Adrenal gland (tissue), 12 donors: Measurements from ENCODE around the gene CTSS. TPM values are rescaled to one million over a fixed set of nuclear protein-coding genes. Genes with fewer than 3 reads are reported as not detected.

Source experiments
- DNase-seq, 7 donors: peaks; one replicate each; pipeline ENCODE4 v3.0.0-alpha.2; 2019 to 2020
- H3K27ac ChIP-seq, 5 donors: fragments of 200-600 bp; sonication (generic) in 4 of 5; 1 replicate in 3 of 5; 2 replicates in 2 of 5; pipeline versions ENCODE4 v1.5.1 to v1.8.0; 2016 to 2020; ENCODE audit warnings: mild to moderate bottlenecking in 1 of 5
- H3K27me3 ChIP-seq: fragments of 200-600 bp; 2 replicates; pipeline ENCODE4 v1.8.0; 2021
- H3K36me3 ChIP-seq, 2 donors: fragments of 200-600 bp; replicated peaks in 1 of 2; 1 replicate in 1 of 2; 2 replicates in 1 of 2; pipeline versions ENCODE4 v1.5.1 to v1.8.0; 2018 to 2022
- H3K4me1 ChIP-seq, 2 donors: fragments of 200-600 bp; replicated peaks in 1 of 2; 1 replicate in 1 of 2; 2 replicates in 1 of 2; pipeline versions ENCODE4 v1.5.1 to v1.8.0; 2018 to 2021
- H3K4me3 ChIP-seq, 4 donors: fragments of 200-600 bp; sonication (generic) in 3 of 4; one replicate each; pipeline ENCODE4 v1.5.1; 2016 to 2018
- H3K9me3 ChIP-seq, 3 donors: fragments of 200-600 bp; sonication (generic) in 1 of 3; replicated peaks in 1 of 3; 1 replicate in 2 of 3; 2 replicates in 1 of 3; pipeline versions ENCODE4 v1.5.1 to v1.8.0; 2016 to 2021
- POLR2A ChIP-seq, 2 donors: fragments of 450-650 bp; IDR thresholded peaks; one replicate each; pipeline ENCODE4 v1.6.1; 2017; ENCODE audit warnings: antibody characterized with exemption in 2 of 2, mild to moderate bottlenecking in 2 of 2, moderate library complexity in 1 of 2
- WGBS, 4 donors: extraction: QIAGEN DNeasy Blood & Tissue Kit in 2 of 4; methylation state at CpG; one replicate each; pipeline versions ENCODE4 v1.1.5 to v1.1.7; 2013 to 2017; 5-methylcytosine and 5-hydroxymethylcytosine counted together
- intact Hi-C, 2 donors: fragments of 100-400 bp; cut with DNase I; formaldehyde crosslinking; loops; one replicate each; pipeline versions ENCODE4 v1.14.1 to v1.15.0; 2022 to 2023
- polyA plus RNA-seq, 3 donors: library from polyadenylated mRNA; stranded (reverse); fragments of 200-250 nt in 2 of 3; fragments of 350-450 nt in 1 of 3; fragmentation: Illumina TruSeq in 1 of 3; extraction: RNeasy Lipid Tissue Mini Kit (QIAGEN cat#74804) in 1 of 3; gene quantifications; one replicate each; pipeline ENCODE4 v1.2.3, GENCODE V29; 2013 to 2014
- total RNA-seq, 9 donors: library from RNA; depleted of rRNA in 4 of 9; stranded (reverse); fragments of >200 nt in 4 of 9; fragments of 120-200 nt in 1 of 9; fragmentation: NEBNext Ultra II Directional in 1 of 9; extraction: Animal tissue kit (Norgen Biotek cat#: 25700) in 1 of 9; gene quantifications; one replicate each; pipeline versions ENCODE4 v1.1.0 to v1.2.4, GENCODE V29; 2013 to 2023
- TF ChIP-seq, protein P1 (sequence below), 6 experiments: fragments of 450-650 bp in 4 of 6; fragments of 200-600 bp in 2 of 6; sonication (generic) in 1 of 6; IDR thresholded peaks; 1 replicate in 5 of 6; 2 replicates in 1 of 6; pipeline versions ENCODE4 v1.5.1 to v1.8.0; 2016 to 2021; ENCODE audit warnings: antibody characterized with exemption in 6 of 6, mild to moderate bottlenecking in 2 of 6, moderate library complexity in 1 of 6
- donor health status: healthy with polysubstance abuse.
- donor health status: Bipolar disorder and iron deficiency.
- donor health status: DM: yes; HTN: yes; CAD: no.
- donor health status: DM: no; HTN: no; CAD: no.
- donor health status: DM: no; HTN: no; CAD: no.
- donor health status: DM: yes; HTN: yes; CAD: no.

CTSS gene
- total and polyA plus RNA-seq, 12 donors: 12.1 to 175 (median 97.1) TPM

DNA sequence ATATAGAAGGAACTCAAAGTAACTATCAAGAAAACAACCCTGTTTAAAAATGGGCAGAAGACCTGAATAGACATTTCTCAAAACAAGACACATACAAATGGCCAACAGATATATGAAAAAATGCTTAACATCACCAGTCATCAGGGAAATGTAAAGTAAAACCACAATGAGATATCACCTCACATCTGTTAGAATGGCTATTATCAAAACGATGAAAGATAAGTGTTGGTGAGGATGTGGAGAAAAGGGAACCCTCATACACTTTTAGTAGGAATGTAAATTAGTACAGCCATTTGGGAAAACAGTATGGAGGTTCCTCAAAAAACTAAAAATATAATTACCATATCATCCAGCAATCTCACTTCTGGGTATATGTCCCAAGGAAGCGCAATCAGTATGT, 3.0 kb downstream of the CTSS start:
- TF ChIP-seq, protein P1, sequence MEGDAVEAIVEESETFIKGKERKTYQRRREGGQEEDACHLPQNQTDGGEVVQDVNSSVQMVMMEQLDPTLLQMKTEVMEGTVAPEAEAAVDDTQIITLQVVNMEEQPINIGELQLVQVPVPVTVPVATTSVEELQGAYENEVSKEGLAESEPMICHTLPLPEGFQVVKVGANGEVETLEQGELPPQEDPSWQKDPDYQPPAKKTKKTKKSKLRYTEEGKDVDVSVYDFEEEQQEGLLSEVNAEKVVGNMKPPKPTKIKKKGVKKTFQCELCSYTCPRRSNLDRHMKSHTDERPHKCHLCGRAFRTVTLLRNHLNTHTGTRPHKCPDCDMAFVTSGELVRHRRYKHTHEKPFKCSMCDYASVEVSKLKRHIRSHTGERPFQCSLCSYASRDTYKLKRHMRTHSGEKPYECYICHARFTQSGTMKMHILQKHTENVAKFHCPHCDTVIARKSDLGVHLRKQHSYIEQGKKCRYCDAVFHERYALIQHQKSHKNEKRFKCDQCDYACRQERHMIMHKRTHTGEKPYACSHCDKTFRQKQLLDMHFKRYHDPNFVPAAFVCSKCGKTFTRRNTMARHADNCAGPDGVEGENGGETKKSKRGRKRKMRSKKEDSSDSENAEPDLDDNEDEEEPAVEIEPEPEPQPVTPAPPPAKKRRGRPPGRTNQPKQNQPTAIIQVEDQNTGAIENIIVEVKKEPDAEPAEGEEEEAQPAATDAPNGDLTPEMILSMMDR (IDR thresholded peaks at IDR 0.05): no peak
- TF ChIP-seq POLR2A (IDR thresholded peaks at IDR 0.05): no peak
- Histone ChIP-seq H3K9me3 (no peaks in the 10 kb centered on the region), H3K4me3 (no peak overlapping the region), H3K27ac (no peak overlapping the region), H3K4me1 (peaks cover 0 to 3% of the 10 kb centered on the region in 2 donors), H3K27me3 (no peaks in the 10 kb centered on the region), H3K36me3 (no peaks in the 10 kb centered on the region)
- intact Hi-C loops: no loop called here
- DNase-seq: no peak
- 81 to 89% (median 86%) methylated on average over 2 of the region's 2 CpGs for WGBS, 4 donors

DNA sequence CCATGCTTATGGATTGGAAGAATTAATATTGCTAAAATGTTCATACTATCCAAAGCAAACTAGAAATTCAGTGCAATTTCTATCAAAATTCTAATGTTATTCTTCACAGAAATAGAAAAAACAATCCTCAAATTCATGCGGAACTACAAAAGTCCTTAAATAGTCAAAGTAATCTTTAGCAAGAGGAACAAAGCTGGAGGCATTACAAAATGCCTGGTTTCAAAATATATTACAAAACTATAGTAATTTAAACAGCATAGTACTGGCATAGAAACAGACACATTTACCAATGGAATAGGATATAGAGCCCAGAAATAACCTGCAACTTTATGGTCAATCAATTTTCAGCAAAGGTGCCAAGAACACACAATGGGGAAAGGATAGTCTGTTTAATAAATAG, 3.8 kb downstream of the CTSS start:
- H3K4me3 ChIP-seq: no peak overlapping the region
- H3K4me1 ChIP-seq: no peaks in the 10 kb centered on the region
- TF ChIP-seq POLR2A (IDR thresholded peaks at IDR 0.05): no peak
- TF ChIP-seq, protein P1 (IDR thresholded peaks at IDR 0.05): no peak
- no peaks in the 10 kb centered on the region for H3K9me3 ChIP-seq
- WGBS, 4 donors: 78 to 87% (median 84%) methylated on average over 1 of the region's 1 CpG
- H3K27me3 ChIP-seq: no peaks in the 10 kb centered on the region
- no peak for DNase-seq
- H3K27ac ChIP-seq: no peak overlapping the region
- no peaks in the 10 kb centered on the region for H3K36me3 ChIP-seq
- intact Hi-C loops: no loop called here

DNA sequence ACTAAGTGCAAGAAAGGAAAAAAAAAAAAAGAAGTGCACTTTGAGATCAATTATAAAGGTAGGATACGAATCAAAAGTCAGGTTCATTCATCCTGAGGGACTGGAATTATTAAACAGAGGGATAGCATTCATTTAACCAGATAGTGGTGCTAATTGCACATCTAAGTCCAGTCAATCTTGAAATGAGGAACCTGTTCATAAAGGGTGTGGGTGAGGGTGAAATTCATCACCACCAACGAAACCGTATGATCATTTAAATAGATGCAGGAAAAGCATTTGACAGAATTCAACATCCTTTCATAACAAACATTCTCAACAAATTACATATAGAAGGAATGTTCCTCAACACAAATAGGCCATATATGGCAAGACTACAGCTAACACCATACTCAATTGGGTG, 5.6 kb downstream of the CTSS start:
- TF ChIP-seq, protein P1 (IDR thresholded peaks at IDR 0.05): no peak
- no peak for TF ChIP-seq POLR2A (IDR thresholded peaks at IDR 0.05)
- no peaks in the 10 kb centered on the region for H3K27me3 ChIP-seq
- no peak overlapping the region for H3K27ac ChIP-seq
- intact Hi-C loops: no loop called here
- no peaks in the 10 kb centered on the region for H3K36me3 ChIP-seq
- no peak for DNase-seq
- no peak overlapping the region for H3K4me3 ChIP-seq
- 78 to 87% (median 84%) methylated on average over 3 of the region's 3 CpGs for WGBS, 4 donors
- no peaks in the 10 kb centered on the region for H3K4me1 ChIP-seq
- no peaks in the 10 kb centered on the region for H3K9me3 ChIP-seq

DNA sequence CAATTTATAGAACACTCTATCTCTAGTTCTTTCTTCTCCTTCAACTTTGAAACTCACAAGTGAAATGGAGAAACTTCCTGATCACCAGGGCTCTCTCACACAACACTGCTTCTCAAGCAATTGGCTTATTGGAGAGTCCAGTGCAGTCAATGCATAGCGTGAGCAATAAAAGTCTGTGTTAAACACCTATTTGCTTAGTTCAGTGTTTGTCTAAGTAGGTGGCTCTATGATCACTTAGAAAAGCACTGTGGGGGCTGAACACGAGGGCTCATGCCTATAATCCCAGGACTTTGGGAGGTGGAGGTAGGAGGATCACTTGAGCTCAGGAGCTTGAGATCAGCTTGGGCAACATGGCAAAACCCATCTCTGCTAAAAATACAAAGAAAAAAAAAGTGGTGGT, 12.2 kb downstream of the CTSS start:
- WGBS, 4 donors: 81 to 100% (median 95%) methylated on average over 2 of the region's 2 CpGs
- no peak overlapping the region for H3K27ac ChIP-seq
- no peaks in the 10 kb centered on the region for H3K9me3 ChIP-seq
- H3K36me3 ChIP-seq: no peaks in the 10 kb centered on the region
- intact Hi-C loops: no loop called here
- no peak for DNase-seq
- H3K27me3 ChIP-seq: no peaks in the 10 kb centered on the region
- no peak overlapping the region for H3K4me3 ChIP-seq
- no peaks in the 10 kb centered on the region for H3K4me1 ChIP-seq
- no peak for TF ChIP-seq POLR2A (IDR thresholded peaks at IDR 0.05)
- TF ChIP-seq, protein P1 (IDR thresholded peaks at IDR 0.05): no peak
